ENCODE measurements around the gene ARVCF.

GRCh38 chr22:19975707-19976035 is 41.0 kb downstream of the ARVCF start:
- TF ChIP-seq CTCF (IDR thresholded peaks at IDR 0.05) (no peak), SIN3A (IDR thresholded peaks at IDR 0.05; ENCODE audit: borderline replicate concordance, insufficient read depth, low read depth, low read length) (no peak), TCF7L2 (IDR thresholded peaks at IDR 0.05; ENCODE audit: low read depth, low read length) (no peak), REST (IDR thresholded peaks at IDR 0.05; ENCODE audit: insufficient read depth in 1 of 2, low read depth in 2 of 2, low read length in 1 of 2) (no peak)

All from Panc1 (cell line).